ENCODE measurements around the gene DCTN3. TPM values are rescaled to one million over a fixed set of nuclear protein-coding genes. Genes with fewer than 3 reads are reported as not detected.

The DCTN3 gene
- total RNA-seq, 1 experiment from 2014 or later: 27.5 TPM

- Mint-ChIP-seq H3K36me3 (no peaks in the 10 kb centered on the region), H3K9me3 (no peaks in the 10 kb centered on the region), H3K4me3 (no peak overlapping the region), H3K4me1 (peaks cover 49% of the 10 kb centered on the region), H3K27ac (no peak overlapping the region), H3K27me3 (ENCODE audit: low read depth) (peaks cover 53% of the 10 kb centered on the region)
- TF ChIP-seq ZSCAN18 (CRISPR knock-in tag; IDR thresholded peaks at IDR 0.05) (no peak), SMAD3 (CRISPR knock-in tag; IDR thresholded peaks at IDR 0.05; ENCODE audit: borderline replicate concordance) (0 out of 2 replicates have a peak, but pooled peaks have one; percentile 26), ZBTB21 (CRISPR knock-in tag; IDR thresholded peaks at IDR 0.05; ENCODE audit: borderline replicate concordance) (no peak), TEAD1 (CRISPR knock-in tag; IDR thresholded peaks at IDR 0.05) (no peak)
- ATAC-seq (no peak), DNase-seq (ENCODE audit: low spot score) (no peak)
- ChIA-PET POLR2A (no interaction called here), CTCF (interaction anchor here (0.8 to 7.4 kb wide), 6 partner anchors 13 to 172 kb away, joined by 4 to 109 read pairs (median 28); partner anchors contain the start of gene DCTN3)
Measured at GRCh38 chr9:34575862-34576596, 44.3 kb downstream of the DCTN3 start.

- ChIA-PET CTCF (interaction anchor here (2.5 to 7.4 kb wide), 3 partner anchors 12 to 28 kb away, joined by 11 to 109 read pairs (median 37); no protein-coding TSS in a partner anchor), POLR2A (no interaction called here)
- H3K4me3 Mint-ChIP-seq: no peak overlapping the region
- no peak for TF ChIP-seq RORB (CRISPR knock-in tag; IDR thresholded peaks at IDR 0.05)
- TF ChIP-seq PRDM15 (CRISPR knock-in tag; IDR thresholded peaks at IDR 0.05): no peak
- no peak for TF ChIP-seq TCF7 (CRISPR knock-in tag; IDR thresholded peaks at IDR 0.05; ENCODE audit: low read depth)
- TF ChIP-seq ZNF671 (CRISPR knock-in tag; IDR thresholded peaks at IDR 0.05): no peak
- TF ChIP-seq, protein P1, sequence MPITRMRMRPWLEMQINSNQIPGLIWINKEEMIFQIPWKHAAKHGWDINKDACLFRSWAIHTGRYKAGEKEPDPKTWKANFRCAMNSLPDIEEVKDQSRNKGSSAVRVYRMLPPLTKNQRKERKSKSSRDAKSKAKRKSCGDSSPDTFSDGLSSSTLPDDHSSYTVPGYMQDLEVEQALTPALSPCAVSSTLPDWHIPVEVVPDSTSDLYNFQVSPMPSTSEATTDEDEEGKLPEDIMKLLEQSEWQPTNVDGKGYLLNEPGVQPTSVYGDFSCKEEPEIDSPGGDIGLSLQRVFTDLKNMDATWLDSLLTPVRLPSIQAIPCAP (CRISPR knock-in tag; IDR thresholded peaks at IDR 0.05): no peak
- TF ChIP-seq, protein P2, sequence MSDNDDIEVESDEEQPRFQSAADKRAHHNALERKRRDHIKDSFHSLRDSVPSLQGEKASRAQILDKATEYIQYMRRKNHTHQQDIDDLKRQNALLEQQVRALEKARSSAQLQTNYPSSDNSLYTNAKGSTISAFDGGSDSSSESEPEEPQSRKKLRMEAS (CRISPR knock-in tag; IDR thresholded peaks at IDR 0.05): no peak
- TF ChIP-seq USF2 (CRISPR knock-in tag; IDR thresholded peaks at IDR 0.05): no peak
- H3K36me3 Mint-ChIP-seq: no peaks in the 10 kb centered on the region
- H3K27me3 Mint-ChIP-seq (ENCODE audit: low read depth): peaks cover 46% of the 10 kb centered on the region
- DNase-seq (ENCODE audit: low spot score) (no peak), ATAC-seq (no peak)
- H3K9me3 Mint-ChIP-seq: no peaks in the 10 kb centered on the region
- H3K4me1 Mint-ChIP-seq: peaks cover 43% of the 10 kb centered on the region
- no peak overlapping the region for H3K27ac Mint-ChIP-seq
Measured at GRCh38 chr9:34575241-34575640, 45.1 kb downstream of the DCTN3 start.

- H3K4me1 Mint-ChIP-seq: peaks cover 38% of the 10 kb centered on the region
- no peak overlapping the region for H3K27ac Mint-ChIP-seq
- ChIA-PET CTCF (interaction anchor here (0.6 to 7.4 kb wide), 4 partner anchors 12 to 59 kb away, joined by 3 to 109 read pairs (median 24); no protein-coding TSS in a partner anchor), POLR2A (no interaction called here)
- peaks cover 39% of the 10 kb centered on the region for H3K27me3 Mint-ChIP-seq (ENCODE audit: low read depth)
- no peak for ATAC-seq
- DNase-seq (ENCODE audit: low spot score): no peak
- H3K36me3 Mint-ChIP-seq: no peaks in the 10 kb centered on the region
- H3K9me3 Mint-ChIP-seq: no peaks in the 10 kb centered on the region
- no peak overlapping the region for H3K4me3 Mint-ChIP-seq
- TF ChIP-seq SOX15 (CRISPR knock-in tag; IDR thresholded peaks at IDR 0.05) (no peak), EMX1 (CRISPR knock-in tag; IDR thresholded peaks at IDR 0.05) (no peak), ZBTB21 (CRISPR knock-in tag; IDR thresholded peaks at IDR 0.05; ENCODE audit: borderline replicate concordance) (no peak), FOXP1 (CRISPR knock-in tag; IDR thresholded peaks at IDR 0.05; ENCODE audit: borderline replicate concordance) (no peak), KAT7 (CRISPR knock-in tag; IDR thresholded peaks at IDR 0.05; ENCODE audit: borderline replicate concordance) (no peak), AFF4 (CRISPR knock-in tag; IDR thresholded peaks at IDR 0.05; ENCODE audit: borderline replicate concordance) (no peak), CTCF (IDR thresholded peaks at IDR 0.05) (no peak)
- TF ChIP-seq, protein P2 (CRISPR knock-in tag; IDR thresholded peaks at IDR 0.05): no peak
Measured at GRCh38 chr9:34574571-34574970, 45.7 kb downstream of the DCTN3 start.
